GM18499 (cell line): Measurements from ENCODE around the gene FMO3.

ENCODE experiments used
- ATAC-seq: cut with Tn5 transposase; IDR thresholded peaks from one replicate; pipeline ENCODE4 v1.9.1; 2021; ENCODE audit warnings: moderate number of reproducible peaks; ENCODE audit not compliant: insufficient read depth, unreplicated experiment

FMO3 gene

DNA sequence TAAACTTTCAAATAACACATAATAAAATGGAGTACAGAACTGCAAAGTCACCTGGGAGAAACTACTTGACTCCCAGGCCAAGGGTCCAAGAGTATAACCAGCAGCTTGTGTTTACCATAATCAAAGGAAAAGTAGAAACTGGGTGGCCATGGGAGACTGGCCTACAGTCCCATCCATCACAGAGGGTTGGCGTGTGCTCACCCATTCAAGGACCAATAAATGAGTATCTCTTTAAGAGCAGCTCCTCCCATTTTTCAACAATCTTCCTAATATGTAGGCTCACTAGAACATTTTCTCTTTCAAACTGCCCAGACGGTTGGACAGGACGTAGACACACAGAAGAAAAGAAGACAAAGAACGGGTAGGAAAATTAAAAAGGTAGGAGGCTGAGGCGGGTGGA, at the start of gene FMO3:
Gene FMO3, plus strand, starts transcription at position 302 of the 400 bp plus-strand sequence. CDS start 1,754 bp downstream, outside the sequence.
- no peak for ATAC-seq

DNA sequence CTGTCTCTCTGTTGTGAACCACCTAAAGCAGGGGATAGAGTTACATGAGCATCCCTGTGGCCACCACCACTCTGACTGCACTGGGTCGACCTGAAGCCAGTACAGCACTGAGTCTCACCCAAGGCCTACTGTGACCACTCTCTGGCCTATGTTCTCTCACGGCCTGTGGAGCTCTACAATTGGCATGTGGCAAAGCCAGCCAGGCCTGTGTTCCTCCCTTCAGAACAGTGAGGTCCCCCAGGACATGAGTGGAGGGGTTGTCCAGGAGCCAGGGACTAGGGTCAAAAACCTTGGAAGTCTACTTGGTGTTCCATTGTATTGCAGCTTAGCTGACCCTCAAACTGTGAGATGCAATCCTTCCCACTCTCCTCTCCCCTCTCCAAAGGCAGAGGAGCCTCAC, 42.7 kb upstream of the FMO3 start:
- no peak for ATAC-seq

DNA sequence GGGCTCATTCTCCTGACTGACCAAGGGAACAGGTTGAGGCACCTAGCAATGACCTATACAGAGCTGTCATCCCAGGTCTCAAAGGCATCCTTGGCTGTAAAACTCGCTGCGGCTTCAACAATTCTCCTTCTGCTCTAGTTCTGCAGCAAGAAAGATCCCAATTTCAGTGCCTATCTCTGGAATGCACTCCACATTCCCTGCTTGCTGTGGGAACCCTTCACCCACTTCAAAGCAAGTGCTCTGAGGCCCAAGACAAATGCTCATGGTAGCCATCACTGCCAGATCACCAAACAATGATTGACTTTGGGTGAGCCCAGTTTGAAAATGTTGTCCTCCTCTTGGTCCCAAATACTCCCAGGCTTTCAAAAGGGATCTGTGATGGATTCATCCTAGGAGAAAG, 37.7 kb upstream of the FMO3 start:
- ATAC-seq: no peak

DNA sequence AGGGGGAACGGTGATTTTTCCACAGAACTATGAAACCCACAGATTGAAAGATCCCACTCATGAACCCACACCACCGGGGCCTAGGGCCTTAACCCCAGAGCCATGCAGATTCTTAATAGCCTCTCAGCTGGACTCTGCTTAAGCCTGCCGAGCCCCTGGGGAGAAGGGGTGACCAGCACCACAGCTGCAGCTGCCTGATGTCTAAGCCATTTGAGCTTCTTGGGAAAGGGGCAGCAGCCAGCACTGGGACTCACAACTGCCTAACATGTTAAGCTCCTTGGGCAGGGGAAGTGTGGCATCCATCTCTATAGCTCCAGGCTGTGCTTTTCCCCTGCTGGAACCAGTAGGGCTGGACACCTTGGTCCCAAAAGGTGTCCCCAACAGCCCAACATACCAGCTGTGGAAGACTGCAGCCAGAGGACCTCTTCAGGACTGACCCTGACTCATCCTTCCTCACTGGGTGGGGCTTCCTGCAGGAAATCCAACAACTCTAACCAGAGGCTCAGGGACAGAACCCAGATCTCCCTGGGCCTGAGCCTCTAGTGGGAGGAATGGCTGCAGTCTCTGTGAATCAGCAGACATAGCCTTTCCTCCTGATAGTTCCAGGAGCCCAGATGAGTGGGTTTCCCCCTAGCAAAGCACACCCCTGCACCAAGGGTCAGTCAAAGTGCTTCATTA, 34.6 kb upstream of the FMO3 start:
- ATAC-seq: no peak

DNA sequence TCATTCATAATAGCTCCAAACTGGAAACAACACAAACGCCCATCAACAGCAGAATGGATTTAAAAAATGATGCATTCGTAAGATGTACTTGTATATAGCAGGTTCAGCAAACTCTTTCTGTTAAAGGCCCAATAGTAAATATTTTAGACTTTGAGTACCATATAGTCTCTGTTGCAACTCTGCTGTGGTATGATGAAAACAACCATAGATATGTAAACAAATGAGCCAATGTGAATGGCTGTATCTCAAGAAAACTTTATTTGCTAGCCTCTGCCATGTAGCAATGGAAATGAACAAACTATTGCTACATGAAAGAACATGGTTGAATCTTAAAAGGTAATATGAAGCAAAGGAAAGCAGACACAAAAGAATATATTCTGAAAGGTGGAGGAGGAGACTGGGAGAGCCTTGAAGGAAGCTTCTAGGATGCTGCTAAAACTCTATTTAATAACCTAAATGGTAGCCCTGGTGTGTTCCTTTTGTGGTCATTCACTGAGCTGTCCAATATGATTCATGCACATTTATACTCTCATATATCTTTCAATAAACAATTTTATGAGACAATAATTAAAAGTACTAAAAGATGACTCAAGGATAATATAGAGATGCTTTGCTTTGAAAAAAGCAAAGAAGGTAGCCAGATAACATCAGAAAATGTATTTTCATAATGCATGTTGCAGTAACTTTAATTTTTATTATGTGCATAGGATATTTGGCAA, 29.1 kb upstream of the FMO3 start:
- no peak for ATAC-seq

DNA sequence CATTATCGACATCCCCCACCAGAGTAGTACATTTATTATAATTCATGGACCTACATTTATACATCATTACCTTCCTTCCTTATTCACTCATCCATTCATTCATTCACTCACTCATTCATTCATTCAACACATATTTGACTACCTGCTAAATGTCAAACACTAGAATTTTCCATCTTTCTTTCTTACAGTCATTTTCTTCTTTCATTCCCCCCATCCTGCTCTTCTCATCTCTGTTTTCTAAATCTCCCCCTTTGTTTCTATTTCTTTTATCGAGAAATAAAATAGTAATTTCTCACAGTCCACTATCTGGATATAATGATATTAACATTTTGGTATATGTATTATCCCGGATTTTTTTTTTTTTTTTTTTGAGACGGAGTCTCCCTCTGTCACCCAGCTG, 27.8 kb upstream of the FMO3 start:
- ATAC-seq: no peak

DNA sequence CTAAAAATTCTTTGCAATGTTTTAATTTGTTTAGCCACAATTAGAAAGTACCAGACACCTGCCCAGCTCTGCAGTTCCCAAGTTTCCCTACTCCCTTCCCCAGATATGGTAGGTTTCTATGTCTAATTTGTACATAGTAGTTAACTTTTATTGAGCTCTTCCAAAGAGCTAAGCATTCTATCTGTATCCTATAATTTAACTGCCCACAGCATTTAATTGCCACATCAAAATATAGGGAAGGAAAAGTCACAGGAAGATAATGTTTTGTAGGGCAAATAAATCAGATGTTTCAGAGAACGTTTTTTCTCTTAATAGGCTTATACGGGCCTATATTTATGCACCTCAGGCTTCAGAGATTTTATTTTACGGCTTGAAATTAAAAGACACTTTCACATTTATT, 15.7 kb upstream of the FMO3 start:
- ATAC-seq: no peak

DNA sequence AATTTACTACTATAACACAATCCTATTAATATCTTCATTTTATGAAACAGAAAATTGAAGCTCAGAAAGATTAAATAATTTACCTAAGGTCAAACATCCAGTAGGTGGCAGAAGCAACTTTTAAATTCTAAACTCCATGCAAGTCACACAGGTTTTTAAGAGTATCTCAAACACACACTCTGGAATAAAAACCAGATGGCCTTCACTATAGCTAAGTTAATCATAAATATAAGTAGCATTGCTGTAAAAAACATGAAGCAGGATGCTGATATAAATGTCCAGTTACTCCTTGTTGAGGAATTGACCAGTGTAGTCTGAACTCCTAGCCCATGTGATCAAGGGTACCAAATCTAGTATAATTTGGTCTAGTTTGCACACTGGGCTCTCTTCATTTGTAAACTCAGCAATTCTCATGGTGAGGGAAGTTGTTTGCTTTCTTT, 9.4 kb upstream of the FMO3 start:
- ATAC-seq: no peak

DNA sequence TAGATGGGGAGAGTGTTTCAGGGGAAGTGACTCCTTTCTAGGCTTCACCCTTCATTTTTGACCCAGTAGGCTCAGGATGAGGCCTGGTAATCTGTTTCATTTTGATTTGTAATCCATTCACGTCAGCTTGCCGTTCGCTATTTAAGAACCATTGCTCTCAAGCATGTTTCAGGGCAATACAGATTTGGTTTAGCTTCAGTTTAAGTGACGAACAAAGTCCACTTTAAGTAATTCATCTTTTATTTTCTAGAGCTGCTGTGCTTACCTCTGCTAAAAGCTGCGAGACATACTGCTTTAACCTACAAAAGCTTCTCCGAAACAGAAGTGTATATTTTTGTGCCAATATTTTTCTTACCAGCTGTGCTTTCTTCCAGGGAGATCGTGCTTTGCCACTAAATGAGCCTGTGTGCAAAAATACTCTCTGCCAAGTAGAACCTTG, 8.9 kb upstream of the FMO3 start:
- ATAC-seq: no peak

DNA sequence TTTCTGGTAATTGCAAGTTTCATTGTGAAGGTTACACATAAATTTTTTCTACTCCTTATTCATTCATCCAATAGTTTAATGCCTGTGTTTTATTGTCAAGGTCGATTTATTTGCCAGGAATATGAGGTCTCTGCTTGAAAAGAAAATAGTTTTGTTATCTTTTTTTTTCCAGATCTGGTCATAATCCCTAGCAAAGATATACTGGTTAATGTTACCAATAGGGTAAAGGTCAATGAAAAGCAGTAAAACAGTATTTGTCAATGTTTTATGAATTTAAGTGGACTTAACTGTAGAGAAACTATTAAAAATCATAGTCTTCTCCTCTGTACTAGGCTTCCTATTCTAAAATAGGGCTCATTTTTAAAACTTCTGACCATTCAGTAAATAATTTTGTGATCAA, 8.1 kb upstream of the FMO3 start:
- no peak for ATAC-seq

DNA sequence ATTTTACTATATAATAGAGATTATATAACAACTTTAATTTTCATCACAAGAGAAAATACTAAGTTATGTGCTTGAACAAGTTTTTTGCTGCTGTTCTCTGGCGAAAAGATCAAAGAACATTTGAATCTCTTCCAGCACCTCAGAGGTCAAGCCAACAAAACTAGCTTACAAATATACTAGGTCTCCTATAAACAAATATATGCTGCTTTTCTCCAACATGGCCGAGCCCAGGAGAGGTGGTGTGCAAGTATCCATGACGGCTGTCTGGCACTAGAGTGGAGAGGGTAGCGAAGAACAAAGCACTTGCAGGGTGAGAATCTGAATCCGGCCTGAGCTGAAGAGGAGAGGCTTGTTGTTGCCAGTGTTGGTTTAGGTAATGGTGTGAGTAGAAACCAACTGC, 7.5 kb upstream of the FMO3 start:
- no peak for ATAC-seq

DNA sequence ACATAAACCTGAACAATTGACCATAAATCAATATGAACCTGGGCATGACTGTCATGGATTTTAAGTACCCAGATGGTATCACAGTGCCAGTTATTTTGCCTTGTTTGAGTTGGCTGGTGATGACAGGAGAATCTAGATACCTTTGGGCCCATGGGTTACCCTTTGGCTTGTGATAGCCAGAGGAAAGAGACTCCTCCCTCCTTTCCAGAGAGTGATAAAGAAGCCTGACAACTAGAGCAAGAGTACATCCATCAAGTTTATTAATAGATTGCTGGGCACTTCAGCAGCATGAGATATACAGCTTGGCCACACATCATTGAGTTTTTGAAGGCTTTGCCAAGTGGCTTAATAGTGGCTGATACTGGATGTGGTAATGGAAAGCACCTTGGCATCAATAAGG, 6.6 kb upstream of the FMO3 start:
- no peak for ATAC-seq

DNA sequence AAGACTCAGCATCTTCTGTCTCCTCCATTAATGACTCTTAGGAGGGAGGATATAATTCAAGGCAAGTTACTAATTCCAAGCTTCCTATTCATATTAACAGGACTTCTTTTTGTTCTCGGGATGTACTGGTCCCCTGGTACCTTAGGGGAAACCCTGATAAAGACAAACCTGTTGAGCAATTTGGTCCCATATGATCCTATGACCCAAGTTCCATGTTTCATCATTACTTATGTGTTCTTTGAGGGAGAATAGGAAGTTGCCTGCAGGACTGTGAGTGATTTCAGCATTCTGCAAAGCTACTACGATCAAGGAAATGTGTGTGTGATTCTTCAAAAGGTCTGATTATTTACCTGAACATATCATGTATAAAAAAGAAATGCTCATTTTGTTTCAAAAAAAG, 5.8 kb upstream of the FMO3 start:
- ATAC-seq: no peak

DNA sequence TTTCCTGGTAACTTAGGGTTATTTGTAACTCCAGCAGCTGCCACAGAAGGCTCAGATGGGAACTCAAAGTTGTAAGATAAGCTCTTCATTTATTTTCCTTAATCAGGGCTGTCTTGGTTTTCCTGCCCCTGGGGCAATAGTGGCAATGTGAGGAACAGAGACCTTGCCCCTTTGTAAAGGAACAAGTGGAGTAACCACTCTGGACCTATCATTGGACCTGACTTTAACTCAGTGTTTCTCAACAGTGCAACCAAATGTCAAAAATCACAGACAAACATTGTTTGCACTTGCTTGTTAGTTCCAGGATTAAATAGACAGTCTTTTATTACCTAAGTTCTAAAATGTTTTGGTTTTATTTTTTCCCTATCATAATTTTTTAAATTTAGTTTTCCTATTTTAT, 2.8 kb upstream of the FMO3 start:
- ATAC-seq: no peak

DNA sequence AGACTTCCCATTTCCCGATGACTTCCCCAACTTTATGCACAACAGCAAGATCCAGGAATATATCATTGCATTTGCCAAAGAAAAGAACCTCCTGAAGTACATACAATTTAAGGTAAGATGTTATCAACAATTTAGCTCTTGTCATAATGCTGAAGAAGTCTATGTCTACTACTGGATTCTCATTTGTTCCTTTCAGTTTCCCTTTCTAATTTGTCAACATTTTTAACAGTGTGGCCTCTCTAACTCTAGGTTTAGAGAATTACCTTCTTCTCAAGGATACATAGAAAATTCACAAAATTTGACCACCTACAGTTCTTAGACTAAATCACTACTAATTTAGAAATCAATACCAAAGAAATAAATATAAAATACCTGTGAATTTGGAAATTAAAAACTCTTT, 13.2 kb downstream of the FMO3 start:
- no peak for ATAC-seq

DNA sequence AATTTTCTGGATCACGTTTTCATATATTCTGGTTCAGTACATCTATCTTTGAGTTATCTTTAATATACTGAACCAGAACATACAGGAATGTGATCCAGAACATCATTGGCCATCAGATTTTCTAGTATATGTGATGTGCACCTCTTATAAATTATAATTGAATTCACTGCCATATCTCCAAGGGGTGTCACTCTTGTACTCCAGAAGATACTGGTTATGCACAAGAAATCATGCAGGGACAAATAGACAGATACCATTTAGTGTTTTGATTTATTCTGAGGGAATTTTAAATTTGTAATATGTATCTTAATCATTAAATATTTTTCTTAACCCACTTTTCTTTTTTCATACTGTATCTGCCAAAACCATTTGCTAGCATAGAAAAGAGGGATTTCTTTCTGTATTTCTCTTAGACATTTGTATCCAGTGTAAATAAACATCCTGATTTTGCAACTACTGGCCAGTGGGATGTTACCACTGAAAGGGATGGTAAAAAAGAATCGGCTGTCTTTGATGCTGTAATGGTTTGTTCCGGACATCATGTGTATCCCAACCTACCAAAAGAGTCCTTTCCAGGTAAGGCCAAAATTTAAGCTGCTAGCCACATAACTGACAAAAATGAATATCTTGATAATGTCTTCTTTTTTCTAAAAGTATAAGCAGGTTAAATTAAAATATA, 16.7 kb downstream of the FMO3 start:
- ATAC-seq: no peak

DNA sequence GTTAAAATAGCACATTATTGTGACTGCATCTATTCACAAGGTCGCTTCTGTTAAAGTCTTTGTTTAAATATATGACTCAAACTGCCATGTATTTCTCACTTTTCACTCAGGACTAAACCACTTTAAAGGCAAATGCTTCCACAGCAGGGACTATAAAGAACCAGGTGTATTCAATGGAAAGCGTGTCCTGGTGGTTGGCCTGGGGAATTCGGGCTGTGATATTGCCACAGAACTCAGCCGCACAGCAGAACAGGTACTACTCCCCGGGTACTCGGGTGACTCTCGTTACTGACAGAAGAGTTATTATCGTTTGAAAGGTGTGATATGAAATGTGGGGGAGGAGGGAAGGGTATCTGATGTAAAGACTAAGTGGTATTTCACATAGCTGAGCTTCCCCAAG, 17.3 kb downstream of the FMO3 start:
- no peak for ATAC-seq

DNA sequence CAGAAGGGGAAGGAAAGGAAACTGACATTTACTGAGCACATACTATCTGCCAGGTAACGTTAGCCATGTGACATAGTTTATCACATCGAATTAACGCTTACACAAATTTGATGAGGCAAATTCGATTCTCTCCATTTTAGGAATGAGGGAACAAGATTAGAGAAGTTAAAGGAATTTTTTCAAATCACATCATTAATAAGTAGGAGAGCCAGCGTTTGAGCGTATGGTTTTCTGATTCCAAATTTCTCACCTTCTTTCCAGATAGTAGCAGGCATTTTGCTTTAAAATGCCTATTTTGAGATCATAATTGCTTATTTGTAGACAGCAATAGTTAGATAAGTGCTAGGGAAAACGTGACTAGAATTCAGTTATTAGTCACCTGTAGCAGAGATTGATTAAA, 19.3 kb downstream of the FMO3 start:
- ATAC-seq: no peak

DNA sequence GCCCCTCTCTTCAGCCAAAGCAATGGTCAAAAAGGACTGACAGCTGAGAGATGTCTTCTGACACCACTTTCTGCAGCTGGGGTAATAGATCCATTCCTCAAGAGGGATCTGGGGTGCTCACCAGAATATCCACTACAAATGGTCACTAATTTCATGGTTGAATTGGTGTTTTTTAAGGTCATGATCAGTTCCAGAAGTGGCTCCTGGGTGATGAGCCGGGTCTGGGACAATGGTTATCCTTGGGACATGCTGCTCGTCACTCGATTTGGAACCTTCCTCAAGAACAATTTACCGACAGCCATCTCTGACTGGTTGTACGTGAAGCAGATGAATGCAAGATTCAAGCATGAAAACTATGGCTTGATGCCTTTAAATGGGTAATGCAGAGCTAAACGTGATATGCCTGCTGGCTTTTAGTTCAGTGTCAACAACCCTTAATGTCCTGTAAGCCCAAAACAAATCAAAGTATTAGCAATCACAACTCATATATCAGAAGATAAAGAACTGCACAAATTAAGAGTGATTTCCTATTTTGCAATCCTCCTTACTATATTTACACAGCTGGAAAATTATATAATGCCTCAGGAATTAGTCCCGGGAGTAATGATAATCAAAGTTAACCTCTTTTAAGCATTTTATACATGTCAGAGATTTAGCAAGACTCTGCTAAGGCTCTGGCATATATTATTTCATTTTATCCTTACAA, 20.1 kb downstream of the FMO3 start:
- ATAC-seq: no peak

DNA sequence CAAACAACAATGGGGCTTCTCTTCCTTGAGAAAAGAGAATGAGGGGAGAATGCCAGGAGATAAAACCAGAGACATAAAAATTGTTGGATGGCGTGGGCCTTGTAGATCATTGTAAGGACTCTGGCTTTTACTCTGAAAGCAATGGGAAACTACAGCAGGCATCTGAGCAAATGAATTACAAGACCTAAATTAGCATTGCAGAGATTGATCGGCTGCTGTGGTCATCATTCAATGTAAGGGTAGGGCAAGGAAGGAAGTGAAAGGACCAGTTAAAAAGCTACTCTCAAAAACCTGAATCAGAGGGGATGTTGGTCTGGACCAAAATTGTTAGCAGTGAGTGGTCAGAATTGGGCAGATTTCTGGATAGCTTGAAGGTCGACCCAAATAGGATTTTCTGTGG, 21.4 kb downstream of the FMO3 start:
- ATAC-seq: no peak

DNA sequence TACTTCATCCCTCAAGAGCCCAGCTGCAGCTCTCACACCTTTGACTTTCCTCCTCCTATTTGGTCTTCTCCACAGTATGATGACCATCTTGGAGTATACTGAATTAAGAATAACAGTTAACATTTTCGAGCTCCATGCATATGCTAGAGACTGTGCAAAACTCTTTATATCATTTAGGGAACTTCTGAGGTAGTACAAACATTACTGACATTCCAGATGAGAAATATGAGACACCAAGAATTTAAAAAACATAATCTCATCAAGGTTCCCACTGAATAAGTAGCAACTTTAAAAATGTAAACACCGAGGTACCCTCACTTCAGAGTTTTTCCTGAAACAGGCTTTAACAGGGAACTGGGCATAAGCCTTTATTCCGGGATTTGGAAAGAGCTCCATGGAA, 22.7 kb downstream of the FMO3 start:
- no peak for ATAC-seq
